NT2/D1 (cell line): Measurements from ENCODE around the gene SSX4B.

Experiments used
- SUZ12 ChIP-seq: IDR thresholded peaks from 2 replicates; pipeline ENCODE4 v1.6.1; 2011; ENCODE audit not compliant: insufficient read length, insufficient read depth; ENCODE audit errors: extremely low read depth
- ZNF274 ChIP-seq: IDR thresholded peaks from 2 replicates; pipeline ENCODE4 v1.6.1; 2011; ENCODE audit warnings: mild to moderate bottlenecking, low read depth, low read length

GRCh38 chrX:48456628-48457331, 45.0 kb upstream of the SSX4B start:
- no peak for TF ChIP-seq SUZ12
- no peak for TF ChIP-seq ZNF274
